Activated CD4-positive, alpha-beta memory T cell treated with anti-CD3 and anti-CD28 coated beads, Interleukin-2, amount 10 ng/mL, durations not matched to agents 7 days and 5 days (primary cell): ENCODE data around the gene GRB7. TPM values are rescaled to one million over a fixed set of nuclear protein-coding genes. Genes with fewer than 3 reads are reported as not detected.
"Not testable (repeated sequence)": the region's sequence is repeated elsewhere in the genome, so short reads cannot be mapped to it uniquely, and the experiment has no call there.

Experiments used
- CTCF ChIA-PET: fragments of 350-600 bp; sonication (Branson Sonifier 250); formaldehyde crosslinking; loops from one replicate; lab custom pipeline; 2021; ENCODE audit warnings: antibody characterized with exemption, inconsistent platforms; lab: Charles Lee
- POLR2A ChIA-PET: fragments of 350-600 bp; sonication (Branson Sonifier 250); formaldehyde crosslinking; loops from one replicate; lab custom pipeline; 2021; ENCODE audit warnings: antibody characterized with exemption; lab: Charles Lee
- DNase-seq: peaks from one replicate; pipeline ENCODE4 v3.0.0-alpha.2; 2020
- H3K27ac Mint-ChIP-seq: one replicate; pipeline ENCODE4 v1.8.0; 2021; ENCODE audit warnings: mild to moderate bottlenecking, mixed read lengths
- H3K27me3 Mint-ChIP-seq: one replicate; pipeline ENCODE4 v1.8.0; 2021; ENCODE audit warnings: mixed read lengths
- H3K36me3 Mint-ChIP-seq: one replicate; pipeline ENCODE4 v1.8.0; 2021; ENCODE audit warnings: low read depth, mixed read lengths
- H3K4me1 Mint-ChIP-seq: one replicate; pipeline ENCODE4 v1.8.0; 2021; ENCODE audit warnings: mixed read lengths
- H3K4me3 Mint-ChIP-seq: one replicate; pipeline ENCODE4 v1.8.0; 2021; ENCODE audit warnings: mild to moderate bottlenecking, mixed read lengths
- H3K9me3 Mint-ChIP-seq: one replicate; pipeline ENCODE4 v1.8.0; 2021; ENCODE audit warnings: mixed read lengths
- total RNA-seq, 2 experiments: library from RNA; stranded (reverse); gene quantifications; one replicate each; pipeline ENCODE4 v1.2.3, GENCODE V29; 2021

Gene GRB7
- total RNA-seq, 2 experiments from 2014 or later = 0.30 to 0.40 TPM

- Mint-ChIP-seq H3K9me3 (no peaks in the 10 kb centered on the region), H3K4me3 (no peak overlapping the region), H3K4me1 (peaks cover 24% of the 10 kb centered on the region), H3K27me3 (peaks cover 16% of the 10 kb centered on the region), H3K27ac (no peak overlapping the region), H3K36me3 (no peaks in the 10 kb centered on the region)
- POLR2A ChIA-PET = interaction anchor here (1.8 kb wide), 1 partner anchor 10 kb away, joined by 6 read pairs; the partner anchor contains the start of gene MIEN1
- no peak for DNase-seq
- CTCF ChIA-PET = no interaction called here
Observed at GRCh38 chr17:39740357-39741111, 2.8 kb downstream of the GRB7 start.

GRCh38 chr17:39742126-39742855, 4.6 kb downstream of the GRB7 start:
- no peak overlapping the region for H3K27ac Mint-ChIP-seq
- no peak for DNase-seq
- H3K9me3 Mint-ChIP-seq = no peaks in the 10 kb centered on the region
- no peaks in the 10 kb centered on the region for H3K36me3 Mint-ChIP-seq
- peaks cover 24% of the 10 kb centered on the region for H3K4me1 Mint-ChIP-seq
- peaks cover 6% of the 10 kb centered on the region for H3K27me3 Mint-ChIP-seq
- CTCF ChIA-PET = interaction anchor here (0.6 to 0.7 kb wide), 2 partner anchors 13 to 218 kb away, joined by 3 to 4 read pairs; no protein-coding TSS in a partner anchor
- POLR2A ChIA-PET = no interaction called here
- H3K4me3 Mint-ChIP-seq = no peak overlapping the region

GRCh38 chr17:39742856-39743436, 5.2 kb downstream of the GRB7 start:
- ChIA-PET CTCF (interaction anchor here (0.6 to 0.7 kb wide), 2 partner anchors 14 to 217 kb away, joined by 3 to 4 read pairs; no protein-coding TSS in a partner anchor), POLR2A (no interaction called here)
- Mint-ChIP-seq H3K4me1 (peaks cover 24% of the 10 kb centered on the region), H3K4me3 (no peak overlapping the region), H3K27me3 (peaks cover 3% of the 10 kb centered on the region), H3K36me3 (no peaks in the 10 kb centered on the region), H3K9me3 (no peaks in the 10 kb centered on the region), H3K27ac (no peak overlapping the region)
- DNase-seq = no peak

GRCh38 chr17:39744075-39744835, 6.5 kb downstream of the GRB7 start:
- Mint-ChIP-seq H3K9me3 (no peaks in the 10 kb centered on the region), H3K36me3 (no peaks in the 10 kb centered on the region), H3K4me3 (no peak overlapping the region), H3K4me1 (peaks cover 16% of the 10 kb centered on the region), H3K27me3 (no peaks in the 10 kb centered on the region), H3K27ac (no peak overlapping the region)
- POLR2A ChIA-PET = interaction anchor here (0.5 to 0.7 kb wide), 2 partner anchors 13 to 33 kb away, joined by 3 read pairs; no protein-coding TSS in a partner anchor
- no peak for DNase-seq
- CTCF ChIA-PET = no interaction called here

DNA sequence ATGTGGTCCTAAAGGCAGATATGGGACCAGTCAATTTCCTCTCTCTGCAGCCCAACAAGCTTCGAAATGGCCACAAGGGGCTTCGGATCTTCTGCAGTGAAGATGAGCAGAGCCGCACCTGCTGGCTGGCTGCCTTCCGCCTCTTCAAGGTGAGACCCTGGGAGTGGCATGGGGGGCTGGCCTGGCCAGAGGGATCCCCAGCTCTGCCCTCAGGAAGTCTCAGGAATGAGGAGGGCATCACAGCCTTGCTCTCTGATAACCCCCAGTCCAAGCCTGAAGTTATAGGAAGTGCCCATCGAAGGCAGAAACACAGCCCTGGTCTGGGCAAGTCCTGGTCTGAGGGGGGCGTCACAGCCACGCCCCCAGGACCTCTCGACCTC, 7.1 kb downstream of the GRB7 start:
- Mint-ChIP-seq H3K27ac (no peak overlapping the region), H3K4me3 (no peak overlapping the region), H3K27me3 (no peaks in the 10 kb centered on the region), H3K9me3 (no peaks in the 10 kb centered on the region), H3K4me1 (peaks cover 13% of the 10 kb centered on the region), H3K36me3 (no peaks in the 10 kb centered on the region)
- ChIA-PET POLR2A (interaction anchor here (0.5 to 0.7 kb wide), 2 partner anchors 13 to 33 kb away, joined by 3 read pairs; no protein-coding TSS in a partner anchor), CTCF (no interaction called here)
- no peak for DNase-seq

GRCh38 chr17:39745335-39746144, 7.8 kb downstream of the GRB7 start:
- peaks cover 6% of the 10 kb centered on the region for H3K4me1 Mint-ChIP-seq
- CTCF ChIA-PET = interaction anchor here (1.2 kb wide), 1 partner anchor 15 kb away, joined by 4 read pairs; the partner anchor contains the start of gene MIEN1

DNA sequence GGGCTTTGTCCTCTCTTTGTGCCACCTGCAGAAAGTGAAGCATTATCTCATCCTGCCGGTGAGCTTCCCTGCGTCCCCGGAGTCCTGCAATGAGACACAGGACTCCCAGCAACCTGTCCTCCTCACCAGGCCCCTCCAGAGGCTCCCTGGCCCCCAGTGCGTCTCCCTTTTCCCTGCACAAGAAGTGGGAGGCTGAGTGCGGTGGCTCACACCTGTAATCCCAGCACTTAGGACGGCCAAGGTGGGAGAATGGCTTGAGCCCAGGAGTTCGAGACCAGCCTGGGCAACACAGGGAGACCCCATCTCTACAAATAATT, 8.4 kb downstream of the GRB7 start:
- CTCF ChIA-PET = interaction anchor here (1.2 kb wide), 1 partner anchor 15 kb away, joined by 4 read pairs; the partner anchor contains the start of gene MIEN1
- Mint-ChIP-seq H3K4me1 (peaks cover under 1% of the 10 kb centered on the region), H3K4me3 (no peak overlapping the region), H3K36me3 (no peaks in the 10 kb centered on the region), H3K27me3 (no peaks in the 10 kb centered on the region), H3K27ac (no peak overlapping the region), H3K9me3 (no peaks in the 10 kb centered on the region)
- DNase-seq = no peak
- POLR2A ChIA-PET = no interaction called here

More at GRCh38 chr17:39745335-39746144, 7.8 kb downstream of the GRB7 start:
- Mint-ChIP-seq H3K36me3 (no peaks in the 10 kb centered on the region), H3K27ac (no peak overlapping the region), H3K9me3 (no peaks in the 10 kb centered on the region), H3K4me3 (no peak overlapping the region), H3K27me3 (no peaks in the 10 kb centered on the region)
- POLR2A ChIA-PET = no interaction called here
- no peak for DNase-seq

- no peaks in the 10 kb centered on the region for H3K36me3 Mint-ChIP-seq
- no peak for DNase-seq
- no peak overlapping the region for H3K27ac Mint-ChIP-seq
- H3K27me3 Mint-ChIP-seq = no peaks in the 10 kb centered on the region
- POLR2A ChIA-PET = interaction anchor here (1.3 kb wide), 1 partner anchor 19 kb away, joined by 3 read pairs; no protein-coding TSS in a partner anchor
- no peak overlapping the region for H3K4me3 Mint-ChIP-seq
- CTCF ChIA-PET = interaction anchor here (1.5 kb wide), 1 partner anchor 17 kb away, joined by 3 read pairs; no protein-coding TSS in a partner anchor
- no peaks in the 10 kb centered on the region for H3K9me3 Mint-ChIP-seq
- peaks cover 6% of the 10 kb centered on the region for H3K4me1 Mint-ChIP-seq
Observed at GRCh38 chr17:39747745-39748144, 10.0 kb downstream of the GRB7 start.

DNA sequence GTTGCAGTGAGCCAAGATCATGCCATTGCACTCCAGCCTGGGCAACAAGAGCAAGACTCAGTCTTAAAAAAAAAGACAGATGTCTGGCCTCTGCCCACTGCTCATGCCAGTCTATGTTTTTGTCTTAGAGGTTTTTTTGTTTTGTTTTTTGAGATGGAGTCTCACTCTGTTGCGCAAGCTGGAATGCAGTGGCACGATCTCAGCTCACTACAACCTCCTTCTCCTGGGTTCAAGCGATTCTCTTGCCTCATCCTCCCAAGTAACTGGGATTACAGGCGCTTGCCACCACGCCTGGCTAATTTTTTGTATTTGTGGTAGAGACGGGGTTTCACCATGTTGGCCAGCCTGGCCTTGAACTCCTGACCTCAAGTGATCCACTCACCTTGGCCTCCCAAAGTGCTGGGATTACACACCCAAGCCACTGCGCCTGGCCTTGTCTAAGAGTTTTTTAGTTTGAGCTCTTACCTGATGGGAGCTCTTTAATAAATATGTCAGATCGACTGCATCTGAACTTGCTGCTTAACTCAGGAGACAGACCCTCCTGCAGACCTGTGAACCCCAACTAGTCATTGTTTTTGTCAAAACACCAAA, 10.8 kb downstream of the GRB7 start:
- peaks cover 13% of the 10 kb centered on the region for H3K4me1 Mint-ChIP-seq
- not testable (repeated sequence) for H3K27me3 Mint-ChIP-seq, DNase-seq, H3K36me3 Mint-ChIP-seq, H3K27ac Mint-ChIP-seq, H3K9me3 Mint-ChIP-seq, H3K4me3 Mint-ChIP-seq
- POLR2A ChIA-PET = interaction anchor here (0.8 to 1.3 kb wide), 2 partner anchors 18 to 20 kb away, joined by 3 read pairs; no protein-coding TSS in a partner anchor
- CTCF ChIA-PET = interaction anchor here (1.0 to 2.0 kb wide), 3 partner anchors 18 to 127 kb away, joined by 3 to 6 read pairs (median 3); no protein-coding TSS in a partner anchor

DNA sequence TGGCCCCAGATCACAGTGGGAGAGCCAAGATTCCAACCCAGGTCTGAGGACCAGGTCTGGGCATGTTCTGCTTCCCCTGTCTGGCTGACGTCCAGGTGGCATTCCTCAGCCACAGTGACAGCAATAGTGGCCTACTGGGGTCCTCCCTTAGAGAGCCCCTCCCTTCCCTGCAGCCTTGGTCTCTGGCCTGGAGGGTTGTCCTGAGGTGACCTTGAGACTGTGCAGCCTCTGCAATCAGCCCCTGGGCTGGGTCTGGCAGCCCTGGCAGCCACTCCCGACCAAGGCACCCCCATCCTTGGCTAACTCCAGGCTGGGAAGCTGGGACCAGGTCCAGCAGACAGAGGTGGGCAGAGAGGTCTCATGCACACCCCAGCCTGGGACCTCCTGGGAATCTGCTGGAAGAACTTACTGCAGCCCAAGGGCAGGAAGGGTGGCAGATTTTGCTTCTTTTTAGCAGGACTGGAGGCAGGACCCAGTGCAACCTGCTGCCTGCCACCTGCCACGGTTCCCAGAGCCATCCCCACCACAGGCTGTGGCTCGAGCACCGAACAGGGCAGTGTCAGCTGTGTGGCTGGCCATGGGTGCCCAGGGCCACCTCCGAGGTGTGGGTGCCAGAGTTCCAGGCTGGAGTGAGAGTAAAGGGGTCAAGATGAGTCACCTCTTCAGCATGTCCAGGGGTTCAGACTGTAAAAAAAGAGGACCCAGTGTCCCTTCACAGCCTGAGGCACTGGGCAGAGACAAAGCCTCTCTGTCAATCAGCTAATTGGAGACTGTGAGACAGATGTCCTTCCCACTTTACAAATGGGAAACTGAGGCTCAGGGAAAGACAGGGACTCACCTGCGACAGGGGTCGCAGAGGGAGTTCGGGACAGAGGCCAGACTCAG, 12.6 kb downstream of the GRB7 start:
- no peaks in the 10 kb centered on the region for H3K9me3 Mint-ChIP-seq
- no peak overlapping the region for H3K27ac Mint-ChIP-seq
- CTCF ChIA-PET = interaction anchor here (2.0 to 5.9 kb wide), 2 partner anchors 129 kb away, joined by 6 to 51 read pairs; no protein-coding TSS in a partner anchor
- no peak overlapping the region for H3K4me3 Mint-ChIP-seq
- peaks cover 19% of the 10 kb centered on the region for H3K4me1 Mint-ChIP-seq
- POLR2A ChIA-PET = interaction anchor here (1.0 to 1.3 kb wide), 2 partner anchors 20 to 129 kb away, joined by 3 to 4 read pairs; partner anchors contain the start of gene MIEN1
- no peaks in the 10 kb centered on the region for H3K27me3 Mint-ChIP-seq
- H3K36me3 Mint-ChIP-seq = no peaks in the 10 kb centered on the region
- DNase-seq = no peak
